T-helper 2 cell treated with Interferon-gamma antibody and Interleukin-4, amounts not matched to agents 100 ng/mL and 5 ng/mL, for 36 hours (primary cell): ENCODE data around the gene CDHR1. TPM values are rescaled to one million over a fixed set of nuclear protein-coding genes. Genes with fewer than 3 reads are reported as not detected.
"Not testable (repeated sequence)": the region's sequence is repeated elsewhere in the genome, so short reads cannot be mapped to it uniquely, and the experiment has no call there.

Experiments used
- intact Hi-C: fragments of 100-400 bp; cut with micrococcal nuclease; formaldehyde crosslinking; loops from one replicate; pipeline ENCODE4 v1.15.1; 2023
- total RNA-seq: library from RNA; stranded (reverse); gene quantifications from 2 replicates; pipeline ENCODE4 v1.2.3, GENCODE V29; 2022

CDHR1 gene
- total RNA-seq: 0.07 TPM in 1 of 2 replicates, not detected in the other

- intact Hi-C loops: no loop called here
These were observed at the start of gene CDHR1 for GRCh38 chr10:84194424-84195043. TSS of gene CDHR1 (plus strand) at chr10:84194537. CDS start at chr10:84194761, 224 bp downstream.

GRCh38 chr10:84147347-84147746 is 47.0 kb upstream of the CDHR1 start:
- intact Hi-C loops: no loop called here

GRCh38 chr10:84148006-84148597 is 46.2 kb upstream of the CDHR1 start:
- intact Hi-C loops: loop anchor here (1.0 to 2.0 kb wide), 4 partner anchors 9 to 389 kb away; partner anchors contain the start of gene GHITM

- intact Hi-C loops: loop anchor here (2.0 kb wide), 2 partner anchors 65 to 387 kb away; no protein-coding TSS in a partner anchor
These were observed 44.5 kb upstream of the CDHR1 start for GRCh38 chr10:84149854-84150253.

- intact Hi-C loops: no loop called here
These were observed 41.6 kb upstream of the CDHR1 start for GRCh38 chr10:84152769-84153168.

- intact Hi-C loops: no loop called here
These were observed 38.8 kb upstream of the CDHR1 start for GRCh38 chr10:84155521-84155920.

- intact Hi-C loops: no loop called here
These were observed 38.3 kb upstream of the CDHR1 start for GRCh38 chr10:84156009-84156408.

- intact Hi-C loops: no loop called here
These were observed 37.6 kb upstream of the CDHR1 start for GRCh38 chr10:84156768-84157167.

- intact Hi-C loops: no loop called here
These were observed 36.3 kb upstream of the CDHR1 start for GRCh38 chr10:84158061-84158460.

- intact Hi-C loops: no loop called here
These were observed 35.8 kb upstream of the CDHR1 start for GRCh38 chr10:84158550-84158949.

GRCh38 chr10:84159076-84159685 is 35.2 kb upstream of the CDHR1 start:
- intact Hi-C loops: no loop called here

GRCh38 chr10:84160663-84161362 is 33.5 kb upstream of the CDHR1 start:
- intact Hi-C loops: no loop called here

- intact Hi-C loops: no loop called here
These were observed 30.3 kb upstream of the CDHR1 start for GRCh38 chr10:84163996-84164395.

- intact Hi-C loops: no loop called here
These were observed 29.9 kb upstream of the CDHR1 start for GRCh38 chr10:84164442-84164841.

GRCh38 chr10:84166620-84167288 is 27.6 kb upstream of the CDHR1 start:
- intact Hi-C loops: no loop called here

GRCh38 chr10:84167289-84167653 is 27.1 kb upstream of the CDHR1 start:
- intact Hi-C loops: not testable (repeated sequence)

- intact Hi-C loops: not testable (repeated sequence)
These were observed 26.0 kb upstream of the CDHR1 start for GRCh38 chr10:84168382-84168781.

- intact Hi-C loops: not testable (repeated sequence)
These were observed 23.1 kb upstream of the CDHR1 start for GRCh38 chr10:84171237-84171636.

GRCh38 chr10:84171700-84172466 is 22.5 kb upstream of the CDHR1 start:
- intact Hi-C loops: not testable (repeated sequence)

- intact Hi-C loops: no loop called here
These were observed 21.6 kb upstream of the CDHR1 start for GRCh38 chr10:84172467-84173356.
